Tibial nerve (tissue), 3 donors: ENCODE results near the gene CHRNA4.

ENCODE experiments used
- POLR2A ChIP-seq, 2 donors: fragments of 450-650 bp; IDR thresholded peaks; one replicate each; pipeline ENCODE4 v1.6.1; 2017; ENCODE audit warnings: antibody characterized with exemption in 2 of 2, mild to moderate bottlenecking in 2 of 2, moderate library complexity in 2 of 2
- TF ChIP-seq, protein P1 (sequence below), 5 experiments: fragments of 200-600 bp in 3 of 5; fragments of 450-650 bp in 2 of 5; sonication (generic) in 3 of 5; IDR thresholded peaks; one replicate each; pipeline ENCODE4 v1.5.1; 2016 to 2019; ENCODE audit warnings: antibody characterized with exemption in 5 of 5, mild to moderate bottlenecking in 3 of 5, moderate library complexity in 2 of 5

DNA sequence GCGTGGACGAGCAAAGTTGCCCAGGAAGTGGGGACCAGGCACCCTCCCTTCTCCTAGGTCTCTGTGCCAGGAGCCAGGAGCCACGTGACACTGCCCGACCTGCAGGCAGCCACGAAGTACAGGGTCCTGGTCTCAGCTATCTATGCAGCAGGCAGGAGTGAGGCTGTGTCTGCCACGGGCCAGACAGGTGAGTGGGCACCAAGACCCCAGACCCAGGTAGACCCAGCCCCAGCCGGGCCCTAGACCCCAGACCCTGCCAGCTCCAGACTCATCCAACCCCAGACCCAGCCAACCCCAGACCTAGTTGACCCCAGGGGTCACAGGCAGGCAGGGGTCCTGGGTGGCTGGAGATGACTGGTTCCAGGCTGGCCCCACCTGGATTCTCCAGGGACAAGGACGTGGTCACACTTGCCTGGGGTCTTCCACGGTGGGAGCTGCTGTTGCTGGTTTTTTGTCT lies 47.1 kb downstream of the CHRNA4 start:
- TF ChIP-seq, protein P1, sequence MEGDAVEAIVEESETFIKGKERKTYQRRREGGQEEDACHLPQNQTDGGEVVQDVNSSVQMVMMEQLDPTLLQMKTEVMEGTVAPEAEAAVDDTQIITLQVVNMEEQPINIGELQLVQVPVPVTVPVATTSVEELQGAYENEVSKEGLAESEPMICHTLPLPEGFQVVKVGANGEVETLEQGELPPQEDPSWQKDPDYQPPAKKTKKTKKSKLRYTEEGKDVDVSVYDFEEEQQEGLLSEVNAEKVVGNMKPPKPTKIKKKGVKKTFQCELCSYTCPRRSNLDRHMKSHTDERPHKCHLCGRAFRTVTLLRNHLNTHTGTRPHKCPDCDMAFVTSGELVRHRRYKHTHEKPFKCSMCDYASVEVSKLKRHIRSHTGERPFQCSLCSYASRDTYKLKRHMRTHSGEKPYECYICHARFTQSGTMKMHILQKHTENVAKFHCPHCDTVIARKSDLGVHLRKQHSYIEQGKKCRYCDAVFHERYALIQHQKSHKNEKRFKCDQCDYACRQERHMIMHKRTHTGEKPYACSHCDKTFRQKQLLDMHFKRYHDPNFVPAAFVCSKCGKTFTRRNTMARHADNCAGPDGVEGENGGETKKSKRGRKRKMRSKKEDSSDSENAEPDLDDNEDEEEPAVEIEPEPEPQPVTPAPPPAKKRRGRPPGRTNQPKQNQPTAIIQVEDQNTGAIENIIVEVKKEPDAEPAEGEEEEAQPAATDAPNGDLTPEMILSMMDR (IDR thresholded peaks at IDR 0.05) = no peak
- TF ChIP-seq POLR2A (IDR thresholded peaks at IDR 0.05) = no peak
